GM21515 (cell line): ENCODE results near the gene RARRES1.

Source experiments
- ATAC-seq: cut with Tn5 transposase; IDR thresholded peaks from one replicate; pipeline ENCODE4 v1.9.1; 2021; ENCODE audit not compliant: unreplicated experiment

RARRES1 gene, protein sequence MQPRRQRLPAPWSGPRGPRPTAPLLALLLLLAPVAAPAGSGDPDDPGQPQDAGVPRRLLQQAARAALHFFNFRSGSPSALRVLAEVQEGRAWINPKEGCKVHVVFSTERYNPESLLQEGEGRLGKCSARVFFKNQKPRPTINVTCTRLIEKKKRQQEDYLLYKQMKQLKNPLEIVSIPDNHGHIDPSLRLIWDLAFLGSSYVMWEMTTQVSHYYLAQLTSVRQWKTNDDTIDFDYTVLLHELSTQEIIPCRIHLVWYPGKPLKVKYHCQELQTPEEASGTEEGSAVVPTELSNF

DNA sequence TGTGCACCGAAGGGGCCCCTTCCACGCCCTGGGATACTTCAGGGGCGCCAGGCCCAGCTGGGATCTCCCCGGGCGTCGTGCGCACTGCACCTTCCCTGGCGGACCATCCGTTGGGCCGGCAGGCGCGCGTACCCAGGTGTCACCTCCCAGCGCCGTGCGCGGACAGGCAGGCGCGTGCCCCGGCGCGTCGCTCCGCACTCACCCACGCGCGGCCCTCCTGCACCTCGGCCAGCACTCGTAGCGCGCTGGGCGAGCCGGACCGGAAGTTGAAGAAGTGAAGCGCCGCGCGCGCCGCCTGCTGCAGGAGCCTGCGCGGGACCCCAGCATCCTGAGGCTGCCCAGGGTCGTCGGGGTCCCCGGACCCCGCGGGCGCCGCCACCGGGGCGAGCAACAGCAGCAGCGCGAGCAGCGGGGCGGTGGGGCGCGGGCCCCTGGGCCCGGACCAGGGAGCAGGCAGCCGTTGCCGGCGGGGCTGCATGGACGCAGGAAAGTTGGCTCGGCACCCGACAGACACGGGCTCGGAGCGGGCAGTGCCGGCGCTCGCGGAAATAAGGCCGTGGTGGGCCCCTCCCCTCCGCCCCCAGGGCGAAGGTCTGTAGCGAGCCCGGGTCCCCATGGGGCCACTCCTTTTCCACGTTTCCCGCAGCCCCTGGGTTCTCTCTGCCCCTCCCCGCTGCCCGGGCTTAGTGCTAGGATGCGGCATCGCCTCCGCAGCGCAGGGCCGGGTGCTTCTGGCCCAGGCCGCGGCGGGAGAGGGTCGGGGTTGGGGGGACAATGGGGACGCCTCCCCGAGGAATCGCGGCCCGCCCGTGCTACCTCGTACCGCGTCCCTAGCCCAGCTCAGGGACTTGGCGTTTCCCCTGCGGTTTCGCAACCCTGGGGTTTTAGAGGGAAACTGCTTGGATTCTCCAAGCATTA lies at the start of gene RARRES1:
Gene RARRES1, minus strand, starts transcription at position 520 of the 918 bp plus-strand sequence. Its CDS starts 42 bp downstream, at position 478.
- ATAC-seq, result peak; percentile 67

DNA sequence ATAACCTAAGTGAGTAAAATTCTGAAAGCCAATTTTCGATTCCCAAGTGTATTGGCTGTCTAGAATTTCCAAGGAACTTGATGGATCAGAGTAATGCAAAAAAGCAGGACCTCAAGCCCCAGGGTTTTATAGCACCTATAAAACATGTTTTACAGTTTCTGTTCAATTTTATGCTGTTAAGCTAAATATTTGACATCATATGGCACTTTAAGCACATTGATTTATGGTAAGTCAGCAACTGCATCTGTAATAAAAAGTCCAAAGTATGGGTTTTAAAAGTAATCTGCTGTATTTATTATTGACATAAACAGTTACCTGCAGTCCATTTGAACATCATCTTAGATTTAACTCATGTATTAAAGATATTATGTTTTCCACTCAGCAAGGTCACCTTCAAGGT lies 49.6 kb upstream of the RARRES1 start:
- ATAC-seq, result no peak

DNA sequence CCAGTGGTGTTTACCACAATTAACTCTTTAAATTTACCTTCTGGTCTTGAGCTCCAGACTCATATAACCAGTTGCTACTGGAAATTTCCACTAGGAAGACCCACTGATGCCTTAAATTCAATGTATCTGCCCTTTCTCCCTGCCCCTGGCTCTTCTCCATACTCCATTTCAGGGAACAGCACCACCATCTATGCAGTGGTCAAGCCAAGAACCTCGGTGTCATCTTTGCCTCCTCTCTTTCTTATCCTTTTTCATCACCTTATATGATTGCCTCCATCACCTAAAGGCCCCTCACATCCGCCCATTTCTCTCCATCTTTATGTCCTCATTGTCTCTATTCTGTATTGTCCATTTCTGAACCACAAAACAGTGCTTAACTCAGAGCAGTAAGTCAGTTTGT lies 48.9 kb upstream of the RARRES1 start:
- no peak for ATAC-seq

DNA sequence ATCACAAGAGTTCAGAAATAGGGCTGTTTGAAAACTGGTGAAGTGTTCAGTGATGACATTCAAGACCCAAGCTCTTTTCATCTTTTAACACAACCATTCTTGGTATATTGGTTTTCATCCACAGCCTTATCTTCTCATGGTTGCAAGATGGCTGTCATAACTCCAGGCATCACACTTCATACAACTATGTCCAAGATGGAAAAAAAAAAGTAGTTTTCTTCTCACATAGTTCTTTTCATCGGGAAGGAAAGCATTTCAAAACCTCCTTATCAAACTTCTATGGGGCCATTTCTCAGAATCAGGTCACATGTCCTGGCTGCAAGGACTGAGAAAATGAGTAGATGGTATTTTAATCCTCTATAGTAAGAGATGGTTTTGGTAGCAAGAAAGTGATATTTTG lies 48.5 kb upstream of the RARRES1 start:
- no peak for ATAC-seq

DNA sequence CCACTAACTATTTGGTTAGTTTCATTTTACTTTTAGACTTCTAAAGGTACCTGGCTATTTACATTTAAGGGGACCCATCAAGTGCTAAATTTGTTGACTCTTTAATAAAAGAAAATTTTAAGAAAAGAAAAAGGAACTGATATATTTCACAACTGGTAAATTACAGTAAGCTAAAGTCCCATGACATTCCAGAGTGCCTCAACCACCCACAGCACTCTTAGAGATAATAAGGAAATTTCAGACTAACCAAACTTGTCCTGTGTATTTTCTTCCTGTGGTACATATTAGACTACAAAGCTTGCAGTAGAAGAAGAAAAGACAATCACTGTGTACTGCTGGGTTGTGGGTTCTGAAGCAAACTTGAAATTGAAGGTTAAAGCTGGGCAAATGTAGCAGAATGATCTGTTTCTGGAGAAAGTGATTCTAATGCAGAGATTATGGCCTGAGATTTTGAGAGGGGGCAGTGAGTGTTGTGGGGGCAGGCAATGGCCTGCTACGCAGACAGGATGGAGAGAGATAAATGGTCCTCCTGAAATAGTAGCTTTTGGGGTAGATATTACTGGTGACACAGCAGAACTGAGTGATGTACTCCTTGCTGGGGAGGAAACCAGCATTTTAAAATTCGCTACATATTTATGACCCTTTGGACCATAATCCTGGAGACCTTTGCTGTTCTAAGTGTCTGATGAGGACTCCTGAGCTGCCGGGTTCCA lies 45.1 kb upstream of the RARRES1 start:
- ATAC-seq, result no peak

DNA sequence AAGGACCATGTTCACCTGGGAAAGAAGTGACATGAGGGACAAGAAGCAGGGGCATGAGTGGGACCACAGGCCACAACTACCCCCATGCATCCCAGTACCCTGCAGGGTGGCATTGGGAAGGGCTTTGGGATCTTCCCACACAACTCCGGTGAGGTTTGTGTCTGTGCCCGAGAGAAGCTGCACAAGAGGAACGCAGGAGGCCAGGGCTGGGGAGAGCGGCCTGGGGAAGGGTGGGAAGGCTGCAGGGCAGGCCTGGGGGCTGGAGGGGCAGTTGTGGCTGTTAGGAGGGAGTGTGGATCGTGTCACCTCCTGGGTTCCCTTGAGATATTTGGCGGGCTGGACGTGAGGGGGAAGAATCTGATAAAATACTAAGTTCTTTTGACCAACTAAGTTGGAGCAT lies 44.3 kb upstream of the RARRES1 start:
- no peak for ATAC-seq

DNA sequence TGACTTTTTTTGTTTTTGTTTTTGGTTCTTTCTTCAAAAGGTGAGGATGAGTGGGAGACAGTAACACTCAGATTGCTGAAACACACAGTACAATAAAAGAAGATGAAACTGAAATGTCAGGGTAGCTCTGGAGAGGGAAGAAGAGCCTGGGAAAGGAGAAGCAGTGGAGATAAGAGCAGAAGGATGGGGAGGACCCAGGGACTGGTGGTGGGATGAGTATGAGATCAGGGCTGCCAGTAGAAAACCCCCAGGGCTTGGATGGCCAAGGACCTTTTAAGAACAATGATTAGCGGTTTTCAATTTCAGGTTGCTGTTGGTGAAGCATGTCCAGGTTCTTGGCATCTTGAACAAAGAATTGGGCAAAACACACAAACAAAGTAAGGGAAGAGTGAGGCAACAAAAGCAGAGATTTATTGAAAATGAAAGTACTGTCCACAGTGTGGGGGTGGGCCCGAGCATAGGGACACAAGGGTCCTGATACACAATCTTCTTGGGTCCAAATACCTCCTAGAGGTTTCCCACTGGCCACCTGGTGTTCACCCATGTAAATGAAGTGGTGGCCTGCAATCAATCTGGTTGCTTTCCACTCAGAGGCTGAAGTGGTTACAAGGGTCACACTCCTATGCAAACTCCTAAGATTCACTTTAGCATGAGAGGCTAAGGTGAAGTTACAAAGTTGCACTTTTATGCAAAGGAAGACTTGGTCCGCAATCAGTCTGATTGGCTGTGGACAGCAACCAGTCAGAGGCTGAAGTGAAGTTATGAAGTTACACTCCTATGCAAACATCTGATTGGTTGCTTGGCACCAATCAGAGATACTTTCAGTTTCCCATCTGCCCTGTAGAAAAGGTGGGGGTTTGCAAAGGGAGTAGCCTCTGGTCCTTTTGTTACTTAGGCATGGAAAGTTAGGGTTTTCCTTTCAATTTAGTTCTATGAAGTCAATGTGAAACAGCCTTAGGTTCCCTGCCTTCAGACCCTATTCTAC lies 43.5 kb upstream of the RARRES1 start:
- no peak for ATAC-seq

DNA sequence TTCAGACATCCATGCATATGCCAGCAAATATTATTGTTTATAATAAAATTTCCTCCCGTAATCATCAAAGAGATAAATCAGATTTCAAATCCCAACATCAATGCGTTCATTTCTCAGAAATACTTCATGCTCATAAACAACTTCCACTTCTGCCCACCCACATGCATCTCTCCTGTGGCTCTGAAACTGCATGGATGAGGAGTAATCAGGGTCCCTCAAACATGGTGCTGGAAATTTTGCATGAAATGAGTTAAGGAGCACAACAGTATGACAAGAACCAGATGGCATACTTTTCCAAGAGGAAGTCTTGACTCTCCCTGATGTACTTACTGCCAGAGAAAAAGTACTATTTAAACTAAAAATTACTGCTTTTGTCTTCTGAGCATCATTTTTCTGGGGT lies 42.7 kb upstream of the RARRES1 start:
- no peak for ATAC-seq

DNA sequence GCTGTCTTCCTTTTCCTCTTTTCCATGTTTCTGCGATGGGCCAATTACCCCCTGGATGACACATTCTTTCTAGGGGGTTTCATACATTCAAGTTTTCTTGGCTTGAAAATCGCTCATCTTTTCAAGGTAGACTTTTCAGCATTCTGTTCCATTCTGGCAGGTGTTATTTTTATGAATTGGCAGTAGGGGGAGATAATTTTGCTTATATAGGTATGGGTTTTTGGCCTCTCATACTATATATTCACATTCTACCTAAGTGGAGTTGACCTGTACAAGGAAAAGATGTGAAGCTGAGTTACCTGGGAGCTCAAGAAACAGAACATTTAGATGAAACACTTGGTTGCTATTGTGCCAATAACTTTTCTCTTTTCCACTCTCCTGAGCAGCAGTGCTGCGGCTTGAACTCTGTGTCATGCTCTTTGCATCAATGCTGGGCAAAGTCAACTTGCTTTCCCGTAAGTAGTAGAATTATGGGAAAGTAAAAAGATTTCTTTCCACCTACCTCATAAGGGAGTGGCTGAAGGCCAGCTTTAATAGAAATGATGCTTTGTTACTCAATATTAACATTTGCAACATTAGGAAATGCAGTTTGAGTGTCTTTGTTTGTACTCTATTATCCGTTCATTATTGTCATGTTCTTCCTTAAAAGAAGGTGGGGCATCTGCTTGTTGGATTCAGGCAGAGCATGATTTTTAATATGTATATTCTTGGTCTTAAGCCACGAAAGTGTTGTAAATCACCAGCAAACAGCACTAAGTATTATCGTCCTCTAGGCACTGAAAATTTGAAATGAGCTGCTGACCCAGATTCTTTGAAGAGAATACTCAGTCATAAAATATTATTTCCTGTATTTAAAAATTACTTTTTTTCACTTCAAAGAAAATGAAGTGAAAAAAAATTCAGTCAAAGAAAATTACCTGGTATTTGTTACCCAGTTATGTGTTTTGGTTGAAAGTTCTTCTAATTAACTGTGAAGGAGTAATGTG lies 41.9 kb upstream of the RARRES1 start:
- no peak for ATAC-seq

DNA sequence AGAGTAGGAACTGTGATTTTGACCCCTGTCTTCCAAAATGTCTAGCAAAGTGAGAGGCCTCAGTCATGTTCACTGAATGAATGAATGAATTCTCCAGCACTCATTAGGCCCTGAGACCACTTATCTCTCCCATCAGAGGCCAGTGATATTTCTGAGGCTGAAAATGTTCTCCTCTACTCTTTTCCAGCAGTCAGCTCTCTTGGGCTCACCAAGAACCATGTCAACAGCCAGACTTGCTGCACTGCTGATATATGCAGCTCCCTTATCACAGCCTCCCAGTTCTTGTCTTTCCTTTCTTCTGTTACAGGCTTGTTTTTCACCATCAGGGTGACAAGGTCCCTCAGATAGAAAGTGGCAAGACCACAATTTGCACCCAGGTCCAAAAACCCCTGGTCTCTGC lies 40.9 kb upstream of the RARRES1 start:
- no peak for ATAC-seq

DNA sequence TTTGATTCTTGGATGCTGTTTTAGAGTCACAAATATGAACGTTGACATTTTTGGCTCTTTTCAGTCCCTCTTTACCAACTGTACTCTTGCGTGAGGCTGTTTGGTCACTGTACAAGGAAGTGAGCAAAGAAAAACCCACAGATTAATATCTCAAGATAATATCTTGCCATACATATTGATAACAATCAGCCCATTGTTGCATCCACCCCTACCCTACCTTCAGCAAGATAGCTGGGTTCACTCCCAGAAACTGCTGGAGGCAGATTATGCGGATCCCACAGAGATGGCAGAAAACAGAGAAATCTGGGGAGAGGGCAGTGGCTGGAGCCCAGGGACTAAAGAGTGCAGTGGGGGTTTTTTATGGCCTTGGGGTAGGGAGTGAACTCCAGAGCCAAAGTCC lies 39.7 kb upstream of the RARRES1 start:
- ATAC-seq, result no peak

DNA sequence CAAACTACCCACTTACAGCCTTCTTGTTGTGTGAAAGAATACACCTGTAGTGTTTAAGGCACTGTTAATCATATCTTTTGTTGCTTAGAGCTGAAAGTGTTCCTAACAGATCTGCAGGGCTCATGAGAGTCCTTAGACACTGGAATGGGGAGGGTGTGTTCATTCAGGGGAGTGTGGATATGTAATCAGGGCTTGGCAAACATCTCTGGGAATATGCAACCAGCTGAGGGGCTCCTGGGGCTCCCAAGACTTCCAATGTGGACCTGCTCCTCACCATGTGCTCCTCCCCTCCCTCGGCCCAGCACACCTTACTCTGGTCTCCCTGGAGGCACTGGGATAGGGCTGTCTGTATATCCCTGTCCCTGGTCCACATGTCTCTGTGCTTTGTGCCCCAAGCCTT lies 39.3 kb upstream of the RARRES1 start:
- no peak for ATAC-seq

DNA sequence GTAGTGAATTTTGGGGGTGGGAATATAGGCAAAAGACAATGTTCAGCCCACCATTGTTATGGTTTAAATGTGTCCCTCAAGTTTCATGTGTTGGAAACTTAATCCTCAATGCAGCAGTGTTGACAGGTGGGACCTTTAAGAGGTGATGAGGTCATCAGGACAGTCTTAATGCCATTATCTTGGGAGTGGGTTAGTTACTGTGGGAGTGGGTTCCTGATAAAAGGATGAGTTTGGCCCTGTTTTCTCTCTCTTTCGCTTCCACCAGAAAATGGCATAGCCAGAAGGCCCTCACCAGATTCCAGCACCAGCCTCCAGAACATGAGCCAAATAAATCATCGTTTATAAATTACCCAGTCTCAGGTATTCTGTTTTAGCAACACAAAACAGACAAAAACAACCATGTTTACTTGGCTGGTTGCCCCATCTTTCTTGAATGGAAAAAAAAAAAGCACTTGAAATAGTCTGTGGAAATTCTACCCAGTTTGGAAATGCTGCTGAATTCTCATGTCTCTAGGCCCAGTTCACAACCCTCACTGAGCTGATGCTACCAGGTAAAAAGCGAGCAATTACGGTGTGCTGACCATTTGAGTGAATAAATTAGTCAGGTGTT lies 38.6 kb upstream of the RARRES1 start:
- no peak for ATAC-seq

DNA sequence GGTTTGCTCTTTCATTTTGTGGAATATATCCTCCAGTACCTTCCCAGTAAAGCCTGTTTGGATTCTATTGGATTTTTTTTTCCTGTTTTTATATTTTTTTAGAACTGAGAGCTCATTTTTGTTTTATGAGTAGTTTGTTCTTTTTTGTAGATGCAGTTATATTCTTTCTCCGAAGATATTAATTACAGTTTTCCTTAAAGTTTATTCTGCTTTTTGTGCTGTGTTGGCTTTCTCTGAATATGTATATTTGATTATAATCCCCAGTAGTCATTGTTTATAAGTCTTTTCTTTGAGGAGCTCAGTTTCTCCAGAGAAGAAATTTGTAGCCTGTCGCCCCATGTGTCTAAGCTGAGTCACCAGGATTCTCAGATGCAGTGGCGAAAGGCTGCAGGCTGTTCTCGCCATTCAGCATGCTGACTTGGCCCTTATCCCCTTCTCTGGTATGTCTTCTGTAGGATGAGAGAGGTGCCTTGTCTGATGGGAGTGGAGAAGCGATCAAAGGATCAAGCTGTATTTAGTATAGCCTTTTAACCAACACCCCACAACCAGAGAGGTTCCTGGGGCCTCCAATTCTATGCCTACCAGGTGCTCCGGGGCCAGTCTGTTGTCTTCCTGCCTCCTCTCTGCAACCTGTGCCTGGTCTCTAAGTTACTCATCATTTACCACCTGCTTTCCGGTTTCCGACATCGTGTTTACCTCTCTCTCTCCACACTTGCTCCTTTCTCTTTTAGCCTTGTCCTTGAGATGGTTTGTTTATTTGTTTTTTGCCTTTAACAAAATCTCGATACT lies 37.9 kb upstream of the RARRES1 start:
- ATAC-seq, result no peak

DNA sequence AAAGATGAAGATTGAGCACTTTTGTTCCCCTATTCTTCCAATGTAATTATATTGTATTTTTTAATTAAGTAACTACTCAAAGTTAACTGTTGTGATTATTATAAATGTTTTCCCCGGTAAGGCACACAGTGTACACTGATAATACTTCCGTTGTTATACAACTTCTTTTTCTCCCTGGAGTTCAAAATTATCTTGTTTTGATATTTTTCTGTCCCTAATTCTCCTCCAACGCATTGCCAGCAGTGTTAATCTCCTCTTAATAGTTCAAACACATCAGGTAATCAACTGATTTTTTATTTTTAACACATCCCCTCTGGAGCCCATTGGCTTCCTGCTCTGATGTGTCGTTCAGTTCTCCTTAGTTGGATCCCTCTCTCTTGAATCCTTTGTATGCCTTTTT lies 37.3 kb upstream of the RARRES1 start:
- no peak for ATAC-seq

DNA sequence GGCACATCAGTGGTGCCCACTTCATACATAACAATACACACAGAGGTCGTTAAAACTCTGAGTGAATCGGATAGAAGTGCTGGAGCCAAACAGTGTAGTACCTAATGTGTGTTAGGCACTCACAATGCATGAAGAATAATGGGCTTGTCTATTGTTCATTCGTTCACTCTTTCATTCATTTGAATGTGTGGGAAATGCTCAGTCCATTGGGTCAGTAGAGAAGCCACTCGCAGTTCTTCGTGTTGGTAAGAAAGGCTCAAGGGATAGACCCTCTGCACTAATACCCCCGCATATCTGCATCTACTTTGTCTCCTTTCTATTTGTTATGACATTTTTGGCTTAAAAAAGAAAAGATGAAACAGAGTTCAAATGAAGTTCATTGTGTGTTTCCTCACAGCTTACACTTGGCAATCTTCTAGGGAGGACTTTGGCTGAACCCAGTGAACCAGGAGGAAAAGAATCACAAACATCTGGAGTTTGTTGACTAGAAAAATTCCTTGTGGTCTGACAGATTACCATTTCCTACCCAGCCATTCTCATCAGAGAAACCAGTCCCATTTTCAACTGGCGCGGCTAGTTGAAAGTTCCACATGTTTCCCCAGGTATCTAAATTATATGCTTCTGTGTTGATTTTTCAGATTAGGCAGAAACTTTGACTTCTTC lies 36.8 kb upstream of the RARRES1 start:
- no peak for ATAC-seq

DNA sequence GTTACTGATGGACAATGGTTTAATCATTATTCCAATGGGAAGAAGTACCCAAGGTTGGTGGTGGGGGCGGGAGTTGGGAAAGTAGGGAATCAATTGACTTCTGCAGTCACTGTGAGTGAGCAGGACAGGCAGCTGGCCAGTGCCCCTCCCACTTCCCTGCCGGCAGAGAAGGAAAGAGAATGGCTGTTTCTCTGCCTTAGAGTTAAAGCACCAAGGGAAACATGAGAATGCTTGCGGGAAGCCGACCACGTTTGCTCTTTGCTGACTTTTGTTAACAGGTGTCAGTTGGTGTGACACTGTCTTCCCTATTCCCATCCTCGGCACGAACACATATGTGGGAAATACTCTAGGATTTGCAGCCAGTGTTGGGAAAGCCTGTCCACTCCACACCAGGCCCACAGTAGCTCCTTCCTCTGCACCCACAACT lies 36.1 kb upstream of the RARRES1 start:
- no peak for ATAC-seq

DNA sequence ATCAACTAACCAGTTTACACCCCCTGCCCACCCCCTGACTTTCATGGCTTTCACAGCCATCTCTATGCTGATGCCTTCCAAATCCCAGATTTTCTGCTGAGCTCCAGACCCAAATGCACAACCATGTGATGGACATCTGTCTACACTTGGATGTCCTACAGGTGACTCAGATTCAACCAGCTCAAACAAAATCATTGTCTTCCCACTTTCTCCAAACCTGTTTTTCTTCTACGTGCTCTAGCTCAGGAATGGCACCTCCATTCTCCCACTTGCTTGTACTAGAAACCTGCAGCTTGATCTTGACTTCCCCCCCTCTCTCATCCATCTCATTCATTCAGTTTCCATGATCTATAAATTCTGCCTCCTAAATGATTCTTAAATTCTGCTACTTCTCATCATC lies 34.1 kb upstream of the RARRES1 start:
- ATAC-seq, result no peak
